Activated gamma-delta T cell treated with anti-CD3 and anti-CD28 coated beads, Interleukin-2, amount 50 U/mL, for 16 hours (primary cell): ENCODE data around the gene NOP14.

Experiments used
- DNase-seq: peaks from one replicate; pipeline ENCODE4 v3.0.0-alpha.2; 2020; ENCODE audit warnings: low read depth

The NOP14 gene

DNA sequence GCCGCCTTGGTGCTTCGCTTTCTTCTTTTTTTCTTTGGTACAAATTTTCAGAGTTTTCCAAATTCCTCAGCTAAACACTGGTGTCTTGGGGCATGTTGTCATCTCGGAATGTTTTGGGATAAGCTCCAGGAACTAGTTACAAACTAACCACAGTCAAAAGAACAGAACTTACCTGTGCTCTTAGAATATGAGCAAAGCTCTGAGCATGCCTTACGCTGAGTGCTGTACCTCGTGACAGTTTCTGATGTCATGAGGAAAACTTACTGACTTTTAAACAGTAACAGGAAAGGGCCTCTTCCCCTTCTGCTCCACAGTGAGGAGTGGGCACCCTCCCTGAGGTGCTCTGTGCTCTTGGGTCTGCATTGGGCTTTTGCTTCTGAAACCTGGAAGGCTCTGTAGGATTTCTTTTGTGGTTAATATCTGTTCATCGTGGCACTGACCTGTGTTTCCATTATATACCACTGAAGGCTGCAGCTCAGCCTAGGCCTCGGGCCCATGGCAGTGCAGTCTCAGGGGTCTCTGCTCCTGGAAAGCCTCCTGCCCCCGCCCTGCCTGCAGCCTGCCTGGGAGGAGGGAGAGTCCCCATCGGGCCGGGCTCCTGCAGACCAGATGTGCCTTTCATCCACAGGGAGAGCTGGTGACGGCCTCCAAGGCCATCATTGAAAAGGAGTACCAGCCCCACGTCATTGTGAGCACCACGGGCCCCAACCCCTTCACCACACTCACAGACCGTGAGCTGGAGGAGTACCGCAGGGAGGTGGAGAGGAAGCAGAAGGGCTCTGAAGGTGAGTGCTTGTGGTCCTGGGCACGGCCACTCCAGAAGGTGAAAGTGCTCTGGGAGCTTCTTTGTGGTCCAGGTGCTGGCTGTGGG lies 48.7 kb downstream of the NOP14 start:
- DNase-seq, result no peak

- DNase-seq, result no peak
Measured at GRCh38 chr4:2913168-2913567, 50.0 kb downstream of the NOP14 start.

DNA sequence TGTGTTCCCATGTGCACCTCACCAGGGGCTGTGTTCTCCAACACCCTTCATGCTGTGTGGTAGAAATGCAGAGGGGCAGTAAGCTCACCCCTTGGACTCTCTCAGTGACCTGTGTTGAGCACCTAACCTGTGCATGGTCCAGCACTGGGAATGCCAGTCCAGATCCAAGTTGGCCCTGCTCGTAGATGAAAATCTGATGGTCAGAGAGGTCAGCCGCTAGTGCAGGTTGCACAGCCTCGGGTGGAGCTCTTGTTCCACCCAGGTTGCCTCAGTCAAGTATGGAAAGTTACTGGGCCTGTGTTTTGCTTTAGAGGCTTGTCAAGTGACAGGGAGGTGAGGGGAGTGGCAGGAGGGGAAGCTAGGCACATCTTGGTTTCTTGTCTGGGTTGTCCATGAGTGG lies 51.3 kb downstream of the NOP14 start:
- no peak for DNase-seq

GRCh38 chr4:2910409-2910808 lies 52.8 kb downstream of the NOP14 start:
- DNase-seq, result no peak

DNA sequence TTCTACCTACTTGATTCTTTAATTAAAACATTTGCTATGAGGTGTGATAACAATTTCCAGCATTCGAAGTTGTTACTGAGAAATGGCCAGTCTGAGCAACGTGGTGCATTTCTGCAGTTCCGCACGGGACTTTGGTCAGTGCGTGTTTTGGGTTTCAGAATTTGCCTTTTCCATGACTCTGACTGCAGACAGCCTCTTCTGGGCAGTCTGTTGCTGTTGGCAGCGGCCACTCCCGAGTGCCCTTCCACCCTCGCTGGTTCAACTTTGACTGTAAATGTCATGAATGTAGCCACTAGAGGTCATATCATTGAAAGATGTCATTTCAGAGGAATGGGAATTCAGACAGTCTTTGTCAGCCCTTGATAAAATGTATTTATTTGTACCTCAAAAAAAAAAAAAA lies 53.6 kb downstream of the NOP14 start:
- DNase-seq, result no peak

- DNase-seq, result no peak
Measured at GRCh38 chr4:2908686-2909085, 54.5 kb downstream of the NOP14 start.

DNA sequence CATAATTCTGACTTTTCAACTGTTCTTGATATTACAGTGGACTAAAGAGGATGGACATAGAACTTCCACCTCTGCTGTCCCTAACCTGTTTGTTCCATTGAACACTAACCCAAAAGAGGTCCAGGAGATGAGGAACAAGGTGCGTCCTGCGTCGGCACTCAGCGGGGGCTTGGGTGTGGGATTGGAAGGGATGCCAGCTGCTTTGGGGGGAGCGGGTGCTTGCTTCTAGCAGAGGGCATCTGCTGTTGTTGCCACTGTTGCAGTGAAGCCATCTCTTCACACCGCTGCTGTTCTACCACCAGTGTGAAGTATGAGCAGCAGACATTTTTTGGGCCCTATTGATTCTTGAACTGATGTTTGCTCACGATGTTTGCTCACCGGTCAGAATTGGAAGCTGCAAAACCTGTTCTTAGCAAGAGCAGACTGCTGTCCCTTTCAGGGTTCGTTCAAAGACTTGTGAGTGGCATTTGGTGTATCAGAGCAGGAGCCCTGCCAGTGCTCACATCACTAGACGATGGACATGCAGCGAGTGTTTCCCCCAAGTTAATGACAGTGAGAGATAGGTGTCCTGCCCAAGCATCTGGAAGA lies 55.4 kb downstream of the NOP14 start:
- DNase-seq, result no peak

DNA sequence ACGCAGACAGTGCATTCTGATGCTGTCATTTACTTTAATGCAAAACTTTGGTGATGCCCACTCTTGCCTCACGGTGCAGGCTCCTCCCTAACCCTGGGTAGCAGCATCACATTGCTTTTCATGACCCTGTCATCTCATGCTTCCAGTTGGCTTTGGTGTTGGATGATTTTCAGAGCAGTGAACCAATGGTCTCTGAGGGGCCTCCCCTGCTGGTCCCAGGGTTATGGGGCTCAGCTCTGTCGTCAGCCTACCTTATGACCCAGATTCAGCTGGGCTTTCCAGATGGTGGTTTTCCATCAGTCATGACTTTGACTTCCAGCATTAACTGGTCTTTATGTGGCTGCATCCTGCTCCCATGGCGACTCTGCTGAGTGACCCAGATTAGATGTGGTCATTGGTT lies 56.0 kb downstream of the NOP14 start:
- DNase-seq, result no peak

DNA sequence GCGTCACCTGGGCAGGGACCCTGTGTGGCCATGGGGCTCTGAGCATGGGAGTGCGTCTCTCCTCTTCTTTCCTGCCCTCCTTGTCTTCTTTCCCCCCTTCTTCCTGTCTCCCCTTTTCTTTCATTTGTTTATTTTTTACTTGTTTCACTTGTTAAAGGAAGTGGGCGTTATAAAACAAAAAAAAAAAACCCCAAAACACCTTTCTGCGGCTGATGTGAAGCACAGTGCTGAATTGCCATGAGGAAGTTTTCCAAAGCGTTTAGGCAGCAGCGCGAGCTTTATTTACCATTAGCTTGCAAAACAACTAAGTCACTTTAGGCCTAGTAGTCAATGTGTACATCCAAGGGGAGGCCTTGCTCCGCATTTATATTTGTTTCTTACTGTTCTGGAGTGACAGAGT lies 57.0 kb downstream of the NOP14 start:
- DNase-seq, result no peak

- DNase-seq, result no peak
Measured at GRCh38 chr4:2905544-2905943, 57.7 kb downstream of the NOP14 start.

GRCh38 chr4:2902126-2902525 lies 61.1 kb downstream of the NOP14 start:
- DNase-seq, result no peak

DNA sequence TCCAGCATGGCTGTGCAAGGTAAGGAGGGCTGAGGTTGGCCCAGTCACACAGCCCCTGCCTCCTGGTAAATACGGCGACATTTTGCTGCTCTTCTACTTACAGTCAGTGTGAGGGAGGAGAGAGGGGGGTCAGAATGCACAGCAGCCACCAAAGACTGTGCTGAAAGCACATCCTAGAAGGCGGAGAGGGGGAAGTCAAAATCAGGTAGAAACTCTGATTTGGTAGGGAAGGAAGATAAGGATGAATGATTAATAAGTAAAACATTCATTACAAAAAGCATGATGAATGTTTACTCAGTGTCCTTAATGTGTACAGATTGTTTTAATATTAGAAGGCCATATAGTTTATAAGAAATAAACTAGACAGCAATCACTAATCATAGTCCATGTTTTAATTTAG lies 62.0 kb downstream of the NOP14 start:
- DNase-seq, result no peak

- no peak for DNase-seq
Measured at GRCh38 chr4:2900741-2901140, 62.5 kb downstream of the NOP14 start.

- DNase-seq, result no peak
Measured at GRCh38 chr4:2898001-2898400, 65.2 kb downstream of the NOP14 start.

DNA sequence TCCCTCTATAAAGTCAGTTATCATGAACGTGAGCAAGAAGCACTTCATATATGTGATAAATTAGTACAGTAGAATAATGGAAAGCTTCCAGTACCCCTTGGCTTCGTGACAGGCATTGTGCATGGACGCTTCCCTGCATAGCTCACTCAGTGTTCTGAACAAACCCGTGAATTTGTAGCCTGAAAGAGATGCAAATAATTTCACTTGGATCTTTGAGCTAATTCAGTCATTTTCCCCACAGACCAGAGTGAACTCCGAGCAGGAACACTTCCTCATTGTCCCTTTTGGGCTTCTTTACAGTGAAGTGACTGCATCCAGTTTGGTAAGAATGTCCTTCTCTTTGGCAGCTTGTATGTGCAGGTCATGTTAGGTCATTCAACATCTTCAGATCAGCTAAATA lies 69.4 kb downstream of the NOP14 start:
- no peak for DNase-seq

GRCh38 chr4:2891294-2891693 lies 71.9 kb downstream of the NOP14 start:
- DNase-seq, result no peak

GRCh38 chr4:2888886-2889285 lies 74.3 kb downstream of the NOP14 start:
- no peak for DNase-seq
